PFSK-1 (cell line): Measurements from ENCODE around the gene C2orf69.

ENCODE experiments used
- FOXP2 ChIP-seq: optimal IDR thresholded peaks from 2 replicates; pipeline ENCODE3; 2011; ENCODE audit warnings: borderline replicate concordance, control low read depth, inconsistent platforms; ENCODE audit not compliant: insufficient read depth; ENCODE audit errors: extremely low read length, extremely low read depth
- POLR2AphosphoS5 ChIP-seq: IDR thresholded peaks from 2 replicates; pipeline ENCODE4 v1.6.1; 2012; ENCODE audit warnings: low read depth, mild to moderate bottlenecking, control low read depth, low read length, moderate library complexity
- SIN3A ChIP-seq: IDR thresholded peaks from 2 replicates; pipeline ENCODE4 v1.6.1; 2012; ENCODE audit warnings: mild to moderate bottlenecking, low read length, moderate library complexity, borderline replicate concordance; ENCODE audit not compliant: insufficient read depth
- TAF1 ChIP-seq: IDR thresholded peaks from 2 replicates; pipeline ENCODE4 v1.6.1; 2012; ENCODE audit warnings: low read length, control low read depth, borderline replicate concordance; ENCODE audit not compliant: insufficient read depth
- TF ChIP-seq, protein P1 (sequence below), 2 experiments: IDR thresholded peaks; 2 replicates each; pipeline versions ENCODE4 v1.6.1 to v1.8.0; 2011 to 2012; ENCODE audit warnings: low read depth in 2 of 2, low read length in 2 of 2, control low read depth in 1 of 2, inconsistent platforms in 1 of 2, mild to moderate bottlenecking in 1 of 2, moderate library complexity in 1 of 2; ENCODE audit not compliant: insufficient read depth in 1 of 2

C2orf69 gene

DNA sequence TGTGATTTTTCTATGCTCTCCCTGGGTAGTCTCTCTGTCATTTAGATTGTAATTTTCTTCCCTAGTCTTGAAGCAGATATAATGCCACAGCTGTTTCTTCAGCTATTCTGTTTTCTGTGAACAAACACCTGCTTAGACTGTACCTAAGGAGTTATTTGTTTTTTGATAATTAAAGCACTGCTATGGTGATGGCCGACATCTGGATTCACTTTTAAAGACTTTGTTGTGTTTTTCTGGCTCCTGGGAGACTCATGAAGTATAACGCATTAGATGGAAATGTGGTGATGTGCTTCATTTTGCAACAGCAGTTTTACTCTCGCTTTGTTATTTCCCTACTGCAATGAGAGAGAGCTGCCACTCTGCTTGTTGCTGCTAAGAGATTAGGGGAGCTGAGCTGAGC lies 15.7 kb upstream of the C2orf69 start:
- TF ChIP-seq POLR2AphosphoS5 (no peak), TAF1 (no peak), FOXP2 (no peak), SIN3A (no peak)
- TF ChIP-seq, protein P1, sequence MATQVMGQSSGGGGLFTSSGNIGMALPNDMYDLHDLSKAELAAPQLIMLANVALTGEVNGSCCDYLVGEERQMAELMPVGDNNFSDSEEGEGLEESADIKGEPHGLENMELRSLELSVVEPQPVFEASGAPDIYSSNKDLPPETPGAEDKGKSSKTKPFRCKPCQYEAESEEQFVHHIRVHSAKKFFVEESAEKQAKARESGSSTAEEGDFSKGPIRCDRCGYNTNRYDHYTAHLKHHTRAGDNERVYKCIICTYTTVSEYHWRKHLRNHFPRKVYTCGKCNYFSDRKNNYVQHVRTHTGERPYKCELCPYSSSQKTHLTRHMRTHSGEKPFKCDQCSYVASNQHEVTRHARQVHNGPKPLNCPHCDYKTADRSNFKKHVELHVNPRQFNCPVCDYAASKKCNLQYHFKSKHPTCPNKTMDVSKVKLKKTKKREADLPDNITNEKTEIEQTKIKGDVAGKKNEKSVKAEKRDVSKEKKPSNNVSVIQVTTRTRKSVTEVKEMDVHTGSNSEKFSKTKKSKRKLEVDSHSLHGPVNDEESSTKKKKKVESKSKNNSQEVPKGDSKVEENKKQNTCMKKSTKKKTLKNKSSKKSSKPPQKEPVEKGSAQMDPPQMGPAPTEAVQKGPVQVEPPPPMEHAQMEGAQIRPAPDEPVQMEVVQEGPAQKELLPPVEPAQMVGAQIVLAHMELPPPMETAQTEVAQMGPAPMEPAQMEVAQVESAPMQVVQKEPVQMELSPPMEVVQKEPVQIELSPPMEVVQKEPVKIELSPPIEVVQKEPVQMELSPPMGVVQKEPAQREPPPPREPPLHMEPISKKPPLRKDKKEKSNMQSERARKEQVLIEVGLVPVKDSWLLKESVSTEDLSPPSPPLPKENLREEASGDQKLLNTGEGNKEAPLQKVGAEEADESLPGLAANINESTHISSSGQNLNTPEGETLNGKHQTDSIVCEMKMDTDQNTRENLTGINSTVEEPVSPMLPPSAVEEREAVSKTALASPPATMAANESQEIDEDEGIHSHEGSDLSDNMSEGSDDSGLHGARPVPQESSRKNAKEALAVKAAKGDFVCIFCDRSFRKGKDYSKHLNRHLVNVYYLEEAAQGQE (IDR thresholded peaks at IDR 0.05; ENCODE audit: insufficient read depth in 1 of 2, low read depth in 2 of 2, low read length in 2 of 2): no peak

DNA sequence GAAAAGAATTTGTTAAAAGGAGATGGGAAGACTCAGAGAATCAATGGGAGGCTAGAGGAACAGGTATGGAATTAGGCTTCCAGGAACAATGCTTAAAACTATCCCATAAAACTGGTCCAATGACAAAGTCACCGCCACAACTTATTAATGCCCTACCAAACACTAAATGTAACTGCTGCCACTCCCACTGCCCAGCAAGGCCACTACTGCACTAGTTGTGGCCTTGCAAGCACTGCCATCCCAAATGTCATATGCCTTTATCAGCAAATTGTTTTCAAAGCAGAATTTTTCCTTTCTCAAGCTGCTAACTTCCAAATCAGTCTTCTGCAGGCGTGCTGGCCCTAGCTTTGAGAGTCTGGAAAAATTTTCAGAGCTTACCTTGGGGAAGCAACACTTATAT lies 14.5 kb upstream of the C2orf69 start:
- TF ChIP-seq FOXP2: no peak
- no peak for TF ChIP-seq POLR2AphosphoS5
- TF ChIP-seq, protein P1 (IDR thresholded peaks at IDR 0.05; ENCODE audit: insufficient read depth in 1 of 2, low read depth in 2 of 2, low read length in 2 of 2): no peak
- TF ChIP-seq SIN3A: no peak
- no peak for TF ChIP-seq TAF1

DNA sequence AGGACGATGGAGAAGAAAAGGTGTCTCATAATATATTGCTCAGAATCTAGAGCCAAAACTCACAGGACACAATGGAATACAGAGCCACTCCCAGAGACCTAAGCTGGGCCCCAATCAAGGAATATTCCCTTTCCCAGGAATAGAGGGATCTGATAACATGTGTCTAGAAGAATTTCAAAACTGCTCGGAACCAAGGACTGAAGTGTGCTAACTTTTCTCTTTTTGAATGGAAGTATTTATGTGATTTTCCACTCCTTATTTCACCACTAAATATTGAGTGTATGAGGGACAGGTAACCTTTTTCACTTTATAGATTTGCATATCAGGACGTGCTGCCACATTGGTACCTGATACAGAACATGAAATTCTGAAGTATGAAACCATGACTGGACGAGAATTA lies 9.2 kb upstream of the C2orf69 start:
- no peak for TF ChIP-seq TAF1
- no peak for TF ChIP-seq FOXP2
- TF ChIP-seq, protein P1 (IDR thresholded peaks at IDR 0.05; ENCODE audit: insufficient read depth in 1 of 2, low read depth in 2 of 2, low read length in 2 of 2): no peak
- no peak for TF ChIP-seq POLR2AphosphoS5
- TF ChIP-seq SIN3A: no peak

DNA sequence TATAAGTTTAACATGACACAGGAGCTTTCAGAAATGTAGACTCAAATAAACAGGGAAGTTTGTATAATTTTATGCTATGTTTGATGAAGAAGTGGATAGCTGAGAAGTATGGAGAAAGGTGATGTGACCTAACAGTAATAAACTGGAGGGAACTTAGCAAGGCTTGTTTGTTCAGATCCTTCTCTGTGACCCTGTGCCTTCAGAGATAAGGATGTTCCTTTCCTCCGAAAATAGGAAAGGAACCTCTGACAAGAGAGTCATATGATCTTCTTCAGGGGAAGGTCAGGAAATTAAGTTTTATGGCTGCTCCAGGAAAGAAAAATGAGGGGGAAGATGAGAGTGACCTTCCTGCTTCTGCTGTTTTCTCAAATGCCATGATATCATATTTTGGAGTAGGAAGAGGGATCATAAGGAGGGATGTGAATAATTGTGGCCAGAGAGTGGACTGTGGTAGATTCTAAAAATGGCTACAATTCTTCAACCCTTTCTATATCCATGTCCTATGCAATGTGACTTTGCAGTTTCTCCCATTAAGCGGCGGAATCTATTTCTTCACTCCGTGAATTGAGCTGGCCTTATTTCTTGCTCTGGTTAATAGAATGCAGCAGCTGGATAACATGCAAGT lies 8.5 kb upstream of the C2orf69 start:
- TF ChIP-seq, protein P1 (IDR thresholded peaks at IDR 0.05; ENCODE audit: insufficient read depth in 1 of 2, low read depth in 2 of 2, low read length in 2 of 2): no peak
- TF ChIP-seq SIN3A (no peak), FOXP2 (no peak), TAF1 (no peak), POLR2AphosphoS5 (no peak)

DNA sequence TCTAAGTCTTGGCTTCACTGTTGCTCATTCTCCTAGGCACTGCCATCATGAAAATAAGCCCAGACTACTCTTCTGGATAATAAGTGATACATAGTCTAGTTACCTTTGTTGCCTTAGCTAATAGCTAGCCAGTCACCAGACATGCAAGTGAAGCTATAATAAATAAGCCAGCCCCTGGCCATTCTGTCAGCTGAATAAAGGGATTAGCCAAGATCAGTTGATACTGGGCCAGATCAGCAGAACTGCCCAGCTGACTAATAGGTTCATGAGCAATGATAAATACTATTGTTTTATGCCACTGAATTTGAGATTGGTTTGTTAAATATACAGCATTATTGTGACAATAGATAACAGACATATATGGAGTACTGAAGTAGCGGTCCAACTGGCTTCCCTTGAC lies 8.0 kb upstream of the C2orf69 start:
- TF ChIP-seq POLR2AphosphoS5 (no peak), TAF1 (no peak), FOXP2 (no peak), SIN3A (no peak)
- TF ChIP-seq, protein P1 (IDR thresholded peaks at IDR 0.05; ENCODE audit: insufficient read depth in 1 of 2, low read depth in 2 of 2, low read length in 2 of 2): no peak
